Measurements from ENCODE around the gene ANKS1A. TPM values are rescaled to one million over a fixed set of nuclear protein-coding genes. Genes with fewer than 3 reads are reported as not detected.

Gene ANKS1A
- total RNA-seq, 4 donors from 2014 or later, result 25.7 to 49.7 (median 28.1) TPM

DNA sequence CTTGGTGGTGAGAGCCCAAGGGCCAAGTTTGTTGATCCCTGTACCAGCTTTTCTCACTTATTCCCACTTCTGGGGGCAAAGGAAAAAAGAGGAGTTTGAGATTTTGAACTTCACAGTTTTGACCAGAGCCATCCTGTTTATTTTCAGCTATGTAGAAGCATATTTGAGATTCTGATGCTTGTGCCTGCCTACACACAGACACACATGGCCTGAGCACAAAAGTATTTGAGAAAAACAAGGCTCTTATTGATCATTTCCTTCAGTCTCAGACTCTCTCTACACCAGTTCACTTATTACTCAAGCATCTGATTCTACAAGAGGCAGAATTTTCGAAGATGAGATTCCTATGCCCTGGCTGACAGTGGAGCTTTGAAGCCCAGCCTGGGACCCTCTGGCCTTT, 151.3 kb downstream of the ANKS1A start:
- DNase-seq (ENCODE audit: low spot score), result no peak
- ATAC-seq (ENCODE audit: low FRiP score), result no peak
- TF ChIP-seq, protein P1, sequence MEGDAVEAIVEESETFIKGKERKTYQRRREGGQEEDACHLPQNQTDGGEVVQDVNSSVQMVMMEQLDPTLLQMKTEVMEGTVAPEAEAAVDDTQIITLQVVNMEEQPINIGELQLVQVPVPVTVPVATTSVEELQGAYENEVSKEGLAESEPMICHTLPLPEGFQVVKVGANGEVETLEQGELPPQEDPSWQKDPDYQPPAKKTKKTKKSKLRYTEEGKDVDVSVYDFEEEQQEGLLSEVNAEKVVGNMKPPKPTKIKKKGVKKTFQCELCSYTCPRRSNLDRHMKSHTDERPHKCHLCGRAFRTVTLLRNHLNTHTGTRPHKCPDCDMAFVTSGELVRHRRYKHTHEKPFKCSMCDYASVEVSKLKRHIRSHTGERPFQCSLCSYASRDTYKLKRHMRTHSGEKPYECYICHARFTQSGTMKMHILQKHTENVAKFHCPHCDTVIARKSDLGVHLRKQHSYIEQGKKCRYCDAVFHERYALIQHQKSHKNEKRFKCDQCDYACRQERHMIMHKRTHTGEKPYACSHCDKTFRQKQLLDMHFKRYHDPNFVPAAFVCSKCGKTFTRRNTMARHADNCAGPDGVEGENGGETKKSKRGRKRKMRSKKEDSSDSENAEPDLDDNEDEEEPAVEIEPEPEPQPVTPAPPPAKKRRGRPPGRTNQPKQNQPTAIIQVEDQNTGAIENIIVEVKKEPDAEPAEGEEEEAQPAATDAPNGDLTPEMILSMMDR (IDR thresholded peaks at IDR 0.05), result no peak

DNA sequence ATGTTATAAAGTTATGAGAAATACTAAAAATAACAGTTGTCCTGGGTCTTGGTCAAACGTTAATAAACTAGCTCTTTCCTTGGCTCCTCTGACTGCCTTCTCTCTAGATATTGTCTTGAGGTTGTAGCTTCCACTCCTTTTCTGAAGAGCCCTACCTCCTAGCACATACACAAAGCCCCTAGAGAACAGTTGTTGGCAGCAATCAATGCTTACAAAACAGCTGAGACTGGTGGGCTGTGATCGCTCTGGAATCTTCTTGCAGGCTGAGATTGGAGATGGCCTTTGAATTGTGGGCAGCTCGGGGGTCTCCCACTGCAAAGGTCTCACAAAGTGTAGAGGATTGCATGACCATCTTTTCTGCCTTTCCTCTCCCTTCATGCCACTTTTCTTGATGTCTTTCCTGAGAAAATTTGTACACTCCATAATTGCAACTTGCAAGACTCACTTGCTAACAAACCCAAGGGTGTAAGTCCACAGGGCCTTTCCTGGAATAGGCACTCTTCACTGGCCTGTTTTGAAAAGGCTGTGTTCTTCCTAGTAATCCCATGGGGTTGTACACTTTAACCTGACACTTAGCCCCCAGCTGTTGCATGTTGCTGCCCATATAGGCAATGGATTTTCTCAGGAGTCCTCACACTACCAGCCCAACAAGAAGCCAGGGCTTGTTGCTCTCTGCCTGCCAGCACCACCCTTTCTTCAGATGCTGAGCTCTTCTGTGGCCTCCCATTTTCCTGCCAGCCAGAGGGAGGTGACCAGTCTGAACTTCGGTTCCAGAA, 152.2 kb downstream of the ANKS1A start:
- TF ChIP-seq, protein P1 (IDR thresholded peaks at IDR 0.05), result no peak
- no peak for ATAC-seq (ENCODE audit: low FRiP score)
- DNase-seq (ENCODE audit: low spot score), result no peak

DNA sequence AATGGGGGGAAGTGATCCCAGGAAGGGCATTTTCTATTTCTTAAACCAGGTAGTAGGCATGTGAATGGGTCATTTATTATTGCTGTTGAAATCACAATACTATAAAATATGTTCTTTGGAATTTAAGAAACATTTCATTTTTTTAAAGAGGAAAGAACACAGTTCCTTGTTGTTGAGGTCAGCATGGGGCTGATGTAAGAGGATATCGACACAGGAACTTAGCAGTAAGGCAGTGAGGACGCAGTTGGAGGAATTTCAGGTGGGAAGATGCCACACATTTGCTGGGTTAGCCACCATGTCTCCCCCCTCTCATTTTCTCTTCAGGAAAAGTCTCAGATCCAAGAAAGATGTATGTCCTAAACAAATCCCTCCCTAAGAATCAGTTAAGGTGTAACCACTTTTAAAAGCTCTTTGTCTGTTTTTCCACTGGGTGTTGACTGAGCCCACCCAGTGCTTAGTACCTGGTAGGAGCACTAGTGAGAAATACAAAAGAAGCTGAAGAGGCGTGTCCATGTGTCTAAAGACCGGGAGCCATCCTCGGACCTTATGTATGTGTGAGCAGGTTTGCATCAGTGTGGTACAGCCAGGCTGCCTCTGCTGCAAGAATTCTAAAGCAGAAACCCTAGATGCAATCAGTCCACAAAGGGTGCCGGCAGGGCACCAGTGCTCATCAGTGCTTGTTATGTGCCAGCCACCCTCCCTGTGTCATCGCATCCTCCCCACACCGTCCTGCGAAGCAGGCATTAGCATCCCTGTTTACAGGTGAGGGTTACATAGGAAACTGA, 153.2 kb downstream of the ANKS1A start:
- TF ChIP-seq, protein P1 (IDR thresholded peaks at IDR 0.05), result no peak
- no peak for ATAC-seq (ENCODE audit: low FRiP score)
- DNase-seq (ENCODE audit: low spot score), result no peak

DNA sequence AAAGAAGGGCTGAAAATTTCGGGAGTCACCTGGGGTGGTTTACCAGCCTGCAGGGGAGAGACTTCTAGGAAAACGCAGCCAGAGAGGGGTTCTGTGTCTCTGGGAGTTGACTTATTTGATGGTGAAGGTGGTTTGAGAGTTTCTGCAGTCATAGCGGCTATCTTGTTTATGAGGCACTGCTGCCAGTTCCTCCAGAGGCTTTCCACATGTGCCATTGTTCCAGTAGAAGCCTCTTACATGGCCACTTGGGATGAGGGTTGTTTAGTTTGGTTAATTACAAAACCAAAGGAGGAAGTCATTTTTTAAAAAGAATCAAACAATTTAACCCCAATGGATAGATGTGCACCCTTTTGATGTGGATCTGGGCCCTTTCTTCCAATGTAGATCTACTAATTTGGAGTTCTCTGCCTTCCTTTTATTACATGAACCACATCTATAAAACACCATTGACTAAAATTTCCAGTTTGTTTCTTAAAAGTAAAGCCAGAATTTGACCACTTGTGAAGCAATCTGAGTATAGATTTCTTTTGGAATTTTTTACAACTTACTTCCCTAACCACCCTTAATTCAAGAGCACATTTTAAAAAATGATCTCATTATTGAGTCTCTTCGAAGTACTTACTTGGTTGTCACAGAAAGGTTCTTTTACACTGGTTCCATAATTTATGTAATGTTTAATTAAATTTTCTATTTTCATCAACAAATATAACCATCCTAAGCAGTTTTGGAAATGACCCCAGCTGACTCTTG, 154.5 kb downstream of the ANKS1A start:
- TF ChIP-seq, protein P1 (IDR thresholded peaks at IDR 0.05), result no peak
- DNase-seq (ENCODE audit: low spot score), result no peak
- no peak for ATAC-seq (ENCODE audit: low FRiP score)

DNA sequence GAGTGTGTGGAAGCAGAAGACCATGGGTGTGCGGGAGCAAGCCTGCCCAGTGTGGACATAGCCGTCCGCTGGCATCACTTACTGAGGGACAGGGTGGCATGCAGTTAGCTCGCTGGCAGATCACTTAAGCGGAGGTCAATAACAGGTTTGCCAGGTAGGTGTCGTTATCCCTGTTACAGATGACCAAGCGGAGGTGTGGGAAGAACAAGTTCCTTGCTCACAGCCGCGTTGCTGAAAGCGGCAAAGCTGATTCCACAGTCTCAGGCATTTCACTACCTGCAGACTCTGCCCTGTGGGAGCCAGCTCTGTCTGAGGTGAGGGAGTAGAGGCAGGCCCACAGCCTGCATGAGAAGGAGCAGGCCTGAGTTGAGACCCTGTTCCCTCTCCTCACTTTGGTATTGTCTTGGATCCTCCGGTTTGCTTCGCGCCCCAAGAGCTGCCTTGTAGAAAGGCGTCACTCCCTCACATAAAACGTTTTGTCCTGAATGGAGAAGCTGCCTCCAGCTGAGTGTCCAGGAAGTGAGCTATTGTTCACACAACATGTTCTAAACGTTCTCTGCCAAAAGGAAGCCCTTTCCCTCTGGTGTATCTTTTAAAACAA, 155.2 kb downstream of the ANKS1A start:
- ATAC-seq (ENCODE audit: low FRiP score) (no peak), DNase-seq (ENCODE audit: low spot score) (no peak)
- TF ChIP-seq, protein P1 (IDR thresholded peaks at IDR 0.05), result no peak

DNA sequence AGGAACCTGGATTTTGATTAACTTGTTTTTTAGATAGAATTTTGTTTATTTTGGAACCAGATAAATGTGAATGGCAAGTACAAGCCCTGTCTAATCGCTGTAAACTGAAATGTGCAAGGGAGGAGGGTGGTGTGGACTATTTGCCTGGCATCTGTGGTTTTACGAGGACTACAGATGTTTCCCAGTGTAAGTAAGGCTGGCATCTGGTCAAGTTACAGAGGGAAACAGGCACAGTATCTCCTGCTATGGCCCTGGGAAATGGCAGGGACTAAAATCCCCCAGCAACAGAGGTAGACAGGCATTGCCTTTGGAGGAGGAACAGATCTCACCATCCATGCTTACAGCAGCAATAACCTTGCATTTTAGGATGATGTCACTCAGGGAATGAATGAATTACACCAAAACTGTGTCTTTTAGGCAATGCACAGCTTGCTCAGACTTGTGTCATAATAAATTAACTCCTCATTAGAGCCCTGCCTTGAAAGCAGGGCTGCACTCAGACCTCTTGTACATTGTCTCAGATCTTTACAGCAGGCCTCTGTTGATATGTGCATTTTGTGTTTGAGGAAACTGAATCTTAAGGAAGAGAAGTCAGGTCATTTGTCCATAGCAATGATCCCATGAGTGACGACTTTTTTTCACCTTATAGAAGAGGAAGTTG, 155.8 kb downstream of the ANKS1A start:
- TF ChIP-seq, protein P1 (IDR thresholded peaks at IDR 0.05), result no peak
- ATAC-seq (ENCODE audit: low FRiP score), result no peak
- no peak for DNase-seq (ENCODE audit: low spot score)
